Calu3 (cell line): ENCODE results near the gene TPK1. TPM values are rescaled to one million over a fixed set of nuclear protein-coding genes. Genes with fewer than 3 reads are reported as not detected.

Experiments used
- Bru-seq: library from RNA; stranded (reverse); fragments of 400-500 nt; gene quantifications from one replicate; lab custom pipeline; 2021; lab: Mats Ljungman, UMichigan
- BruChase-seq, 2 experiments: library from RNA; stranded (reverse); fragments of 400-500 nt; gene quantifications; one replicate each; lab custom pipeline; 2021; lab: Mats Ljungman, UMichigan
- BruUV-seq: library from RNA; stranded (reverse); fragments of 400-500 nt; replicated peaks from 2 replicates; lab custom pipeline; 2021; lab: Mats Ljungman, UMichigan
- CTCF ChIA-PET: fragments of 300-600 bp; sonication (Branson Sonifier 250); formaldehyde crosslinking; loops from one replicate; lab custom pipeline; 2022; ENCODE audit warnings: antibody characterized with exemption; lab: Charles Lee
- DNase-seq: peaks from one replicate; pipeline ENCODE4 v3.0.0; 2022
- H3K27ac Mint-ChIP-seq: one replicate; pipeline ENCODE4 v1.8.0; 2022; ENCODE audit warnings: mixed read lengths; ENCODE audit not compliant: unreplicated experiment
- H3K27me3 Mint-ChIP-seq: one replicate; pipeline ENCODE4 v1.8.0; 2022; ENCODE audit warnings: mixed read lengths; ENCODE audit not compliant: unreplicated experiment
- H3K36me3 Mint-ChIP-seq: one replicate; pipeline ENCODE4 v1.8.0; 2022; ENCODE audit warnings: mild to moderate bottlenecking, moderate library complexity, mixed read lengths; ENCODE audit not compliant: insufficient read depth, unreplicated experiment
- H3K4me1 Mint-ChIP-seq: one replicate; pipeline ENCODE4 v1.8.0; 2022; ENCODE audit warnings: mild to moderate bottlenecking, low read depth, mixed read lengths; ENCODE audit not compliant: unreplicated experiment
- H3K4me3 Mint-ChIP-seq: one replicate; pipeline ENCODE4 v1.8.0; 2022; ENCODE audit warnings: mild to moderate bottlenecking, low read depth, moderate library complexity, mixed read lengths; ENCODE audit not compliant: unreplicated experiment
- H3K9me3 Mint-ChIP-seq: one replicate; pipeline ENCODE4 v1.8.0; 2022; ENCODE audit warnings: low read depth, mixed read lengths; ENCODE audit not compliant: unreplicated experiment
- intact Hi-C: fragments of 100-400 bp; cut with micrococcal nuclease; formaldehyde crosslinking; loops from one replicate; pipeline ENCODE4 v1.10.0; 2022; ENCODE audit not compliant: unreplicated experiment
- long read RNA-seq: library from polyadenylated mRNA; stranded (forward); transcript quantifications from one replicate; pipeline ENCODE4 v2.0.0, GENCODE V29; 2022
- total RNA-seq: library from RNA; stranded (reverse); gene quantifications from 2 replicates; pipeline ENCODE4 v1.2.3, GENCODE V29; 2022
- TF ChIP-seq, protein P1 (sequence below): fragments of 200-600 bp; IDR thresholded peaks from one replicate; pipeline ENCODE4 v1.8.0; 2022; ENCODE audit warnings: antibody characterized with exemption; ENCODE audit not compliant: unreplicated experiment

The TPK1 gene
- total RNA-seq: 11.2 and 13.2 TPM in 2 replicates
- percentile 63 among the genes with signal in this experiment for Bru-seq, nascent RNA
- BruChase-seq, experiment 1, labeled RNA remaining after a 6-hour chase: percentile 50 among the genes with signal in this experiment
- BruChase-seq, experiment 2, labeled RNA remaining after a 2-hour chase: percentile 52 among the genes with signal in this experiment
- long read RNA-seq, partial matches to known transcripts: 0 of 10 reads
- long read RNA-seq, other reads (novel, unspliced or antisense): 7 of 10 reads

DNA sequence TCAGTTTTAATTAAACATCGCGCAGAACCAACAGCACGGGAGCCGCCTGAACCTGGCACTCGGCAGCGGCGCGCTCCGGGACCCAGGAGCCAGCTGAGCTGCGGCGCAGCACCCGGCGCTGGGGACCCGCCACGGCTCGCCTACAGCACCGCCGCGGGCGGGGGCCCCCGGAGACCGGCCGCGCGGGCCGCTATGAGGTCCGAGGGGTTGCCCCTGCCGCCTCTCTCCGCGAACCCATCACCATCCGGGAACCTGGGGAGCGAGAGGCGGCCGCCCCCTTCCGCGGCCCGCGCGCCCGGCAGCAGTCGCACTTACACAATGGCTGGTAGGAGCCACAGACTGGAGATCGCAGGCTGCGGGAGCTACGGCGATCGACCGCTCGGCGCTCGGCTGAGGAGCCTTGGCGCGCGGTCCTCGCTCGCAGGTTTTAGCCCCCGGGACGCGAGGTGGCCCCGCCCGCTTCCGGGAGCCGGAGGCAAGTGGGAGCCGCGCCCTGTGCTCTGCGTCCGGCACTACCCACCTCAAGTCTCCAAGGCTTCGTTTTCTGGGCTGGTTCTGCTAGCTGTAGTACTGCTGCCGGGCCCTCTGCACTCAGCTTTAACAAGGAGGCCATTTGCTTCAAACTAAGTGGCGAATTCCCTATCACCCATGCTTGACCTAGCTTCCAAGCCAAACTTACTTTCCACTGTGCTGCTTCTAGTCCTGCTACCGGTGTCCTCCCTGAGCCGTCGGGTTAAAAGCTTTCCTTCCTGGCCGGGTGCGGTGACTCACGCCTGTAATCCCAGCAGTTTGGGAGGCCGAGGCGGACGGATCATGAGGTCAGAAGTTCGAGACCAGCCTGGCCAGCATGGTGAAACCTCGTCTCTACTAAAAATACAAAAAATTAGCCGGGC lies at the start of gene TPK1:
TPK1 (minus strand) TSS at position 402 of the 893 bp plus-strand sequence. CDS start 451 bp downstream, outside the sequence.
- no peaks in the 10 kb centered on the region for H3K27me3 Mint-ChIP-seq
- H3K36me3 Mint-ChIP-seq: peaks cover 23% of the 10 kb centered on the region
- peak within 1 kb of the TSS; percentile 92 for H3K4me3 Mint-ChIP-seq
- peak within 1 kb of the TSS; percentile 93 for H3K27ac Mint-ChIP-seq
- no TSS peak for BruUV-seq
- intact Hi-C loops: no loop called here
- TF ChIP-seq, protein P1, sequence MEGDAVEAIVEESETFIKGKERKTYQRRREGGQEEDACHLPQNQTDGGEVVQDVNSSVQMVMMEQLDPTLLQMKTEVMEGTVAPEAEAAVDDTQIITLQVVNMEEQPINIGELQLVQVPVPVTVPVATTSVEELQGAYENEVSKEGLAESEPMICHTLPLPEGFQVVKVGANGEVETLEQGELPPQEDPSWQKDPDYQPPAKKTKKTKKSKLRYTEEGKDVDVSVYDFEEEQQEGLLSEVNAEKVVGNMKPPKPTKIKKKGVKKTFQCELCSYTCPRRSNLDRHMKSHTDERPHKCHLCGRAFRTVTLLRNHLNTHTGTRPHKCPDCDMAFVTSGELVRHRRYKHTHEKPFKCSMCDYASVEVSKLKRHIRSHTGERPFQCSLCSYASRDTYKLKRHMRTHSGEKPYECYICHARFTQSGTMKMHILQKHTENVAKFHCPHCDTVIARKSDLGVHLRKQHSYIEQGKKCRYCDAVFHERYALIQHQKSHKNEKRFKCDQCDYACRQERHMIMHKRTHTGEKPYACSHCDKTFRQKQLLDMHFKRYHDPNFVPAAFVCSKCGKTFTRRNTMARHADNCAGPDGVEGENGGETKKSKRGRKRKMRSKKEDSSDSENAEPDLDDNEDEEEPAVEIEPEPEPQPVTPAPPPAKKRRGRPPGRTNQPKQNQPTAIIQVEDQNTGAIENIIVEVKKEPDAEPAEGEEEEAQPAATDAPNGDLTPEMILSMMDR: no peak
- DNase-seq: peak; percentile 95
- peaks cover 22% of the 10 kb centered on the region for H3K4me1 Mint-ChIP-seq
- peaks cover under 1% of the 10 kb centered on the region for H3K9me3 Mint-ChIP-seq
- CTCF ChIA-PET: interaction anchor here (1.1 to 2.0 kb wide), 2 partner anchors 14 to 19 kb away, joined by 3 to 4 read pairs; no protein-coding TSS in a partner anchor

DNA sequence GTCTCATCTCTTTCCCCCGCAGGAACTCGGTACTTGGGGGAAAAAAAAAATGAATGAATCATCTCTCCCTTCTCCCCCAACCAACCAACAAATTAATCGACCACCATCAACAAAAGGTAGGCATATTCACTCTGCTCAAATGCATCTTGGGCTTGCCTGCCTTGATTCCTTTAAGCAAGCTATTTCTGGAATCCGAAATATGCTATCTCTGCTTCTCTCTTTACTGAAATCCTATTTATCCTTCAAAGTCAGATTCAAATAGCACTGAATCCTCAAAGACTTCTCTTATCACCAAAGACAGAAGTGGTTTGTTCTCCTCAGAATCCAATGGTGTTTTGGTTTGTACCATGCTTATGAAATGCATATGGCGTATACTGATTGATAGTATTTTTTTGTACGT lies 49.6 kb upstream of the TPK1 start:
- no peak for DNase-seq
- Mint-ChIP-seq H3K9me3 (no peaks in the 10 kb centered on the region), H3K4me3 (no peak overlapping the region), H3K4me1 (no peaks in the 10 kb centered on the region), H3K36me3 (no peaks in the 10 kb centered on the region), H3K27ac (no peak overlapping the region), H3K27me3 (peaks cover 3% of the 10 kb centered on the region)
- BruUV-seq: no TSS peak
- intact Hi-C loops: no loop called here
- TF ChIP-seq, protein P1: no peak
- CTCF ChIA-PET: interaction anchor here (0.6 kb wide), 1 partner anchor 215 kb away, joined by 3 read pairs; no protein-coding TSS in a partner anchor

DNA sequence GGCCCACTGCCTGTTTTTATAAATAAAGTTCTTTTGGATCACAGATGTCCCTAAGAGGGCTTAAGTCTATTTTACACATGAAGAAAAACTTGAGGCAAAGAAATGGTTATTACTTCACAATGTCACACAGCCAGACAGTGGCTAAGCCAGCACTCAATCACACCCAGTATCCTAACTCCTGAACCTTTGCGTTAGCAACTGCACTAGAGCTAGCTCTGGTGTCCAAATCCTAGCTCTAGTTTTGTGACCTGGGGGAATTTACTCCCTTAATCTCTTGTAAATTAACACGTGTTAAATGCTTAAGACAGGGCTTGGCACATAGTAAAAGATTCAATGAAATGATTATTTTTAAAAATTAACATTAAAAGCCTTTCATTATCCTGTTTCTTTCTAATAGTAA lies 49.0 kb upstream of the TPK1 start:
- DNase-seq: no peak
- Mint-ChIP-seq H3K27me3 (peaks cover 9% of the 10 kb centered on the region), H3K9me3 (no peaks in the 10 kb centered on the region), H3K36me3 (no peaks in the 10 kb centered on the region), H3K4me3 (no peak overlapping the region), H3K27ac (no peak overlapping the region), H3K4me1 (no peaks in the 10 kb centered on the region)
- intact Hi-C loops: no loop called here
- CTCF ChIA-PET: no interaction called here
- no TSS peak for BruUV-seq
- TF ChIP-seq, protein P1: no peak

DNA sequence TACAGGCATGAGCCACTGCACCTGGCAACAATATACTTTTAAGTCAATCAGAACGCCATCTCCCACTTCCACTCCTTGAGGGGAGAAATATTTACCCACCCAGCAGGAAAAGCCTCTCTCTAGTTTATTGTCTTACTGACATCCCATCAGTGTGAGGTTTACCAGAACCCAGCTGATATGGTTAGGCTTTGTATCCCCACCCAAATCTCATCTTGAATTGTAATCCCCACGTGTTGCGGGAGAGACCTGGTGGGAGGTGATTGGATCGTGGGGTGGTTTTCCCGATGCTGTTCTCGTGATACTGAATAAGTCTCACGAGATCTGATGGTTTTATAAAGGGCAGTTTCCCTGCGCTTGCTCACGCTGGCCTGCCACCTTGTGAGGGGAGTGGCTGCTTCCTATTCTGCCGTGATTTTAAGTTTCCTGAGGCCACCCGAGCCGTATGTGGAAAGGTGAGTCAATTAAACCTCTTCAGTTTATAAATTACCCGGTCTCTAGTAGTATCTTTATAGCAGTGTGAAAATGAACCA lies 37.5 kb upstream of the TPK1 start:
- no peak for DNase-seq
- CTCF ChIA-PET: interaction anchor here (0.6 kb wide), 1 partner anchor 730 kb away, joined by 5 read pairs; no protein-coding TSS in a partner anchor
- Mint-ChIP-seq H3K36me3 (no peaks in the 10 kb centered on the region), H3K27me3 (peaks cover 28% of the 10 kb centered on the region), H3K4me1 (no peaks in the 10 kb centered on the region), H3K27ac (no peak overlapping the region), H3K9me3 (peaks cover 6% of the 10 kb centered on the region), H3K4me3 (no peak overlapping the region)
- no TSS peak for BruUV-seq
- intact Hi-C loops: no loop called here
- TF ChIP-seq, protein P1: no peak
